Neural progenitor cell (in vitro differentiated cells): Measurements from ENCODE around the gene MTMR12.

Source experiments
- CTCF ChIP-seq: fragments of 200-600 bp; sonication (generic); IDR thresholded peaks from 2 replicates; pipeline ENCODE4 v1.5.1; 2017; ENCODE audit warnings: antibody characterized with exemption, mild to moderate bottlenecking
- EZH2 ChIP-seq: fragments of 200-600 bp; sonication (generic); IDR thresholded peaks from 2 replicates; pipeline ENCODE4 v1.6.1; 2017; ENCODE audit warnings: antibody characterized with exemption, mild to moderate bottlenecking, moderate library complexity
- EZH2phosphoT487 ChIP-seq: fragments of 200-600 bp; sonication (generic); IDR thresholded peaks from 2 replicates; pipeline ENCODE4 v1.6.1; 2017; ENCODE audit warnings: antibody characterized with exemption

GRCh38 chr5:32315221-32316014, 2.7 kb upstream of the MTMR12 start:
- no peak for TF ChIP-seq CTCF
- TF ChIP-seq EZH2: no peak
- TF ChIP-seq EZH2phosphoT487: no peak
